ENCODE data around the gene KCTD16. TPM values are rescaled to one million over a fixed set of nuclear protein-coding genes. Genes with fewer than 3 reads are reported as not detected.

Gene KCTD16
- total RNA-seq, 2 donors from 2014 or later: 3.4 to 4.3 TPM

- Histone ChIP-seq H3K9me3 (no peaks in the 10 kb centered on the region), H3K36me3 (replicated peaks in 1 of 2; ENCODE audit: insufficient read depth in 1 of 2, low read depth in 2 of 2) (no peaks in the 10 kb centered on the region), H3K27me3 (no peaks in the 10 kb centered on the region), H3K27ac (no peak overlapping the region), H3K4me1 (no peaks in the 10 kb centered on the region), H3K4me3 (no peak overlapping the region)
- no peak for TF ChIP-seq POLR2A (IDR thresholded peaks at IDR 0.05)
- TF ChIP-seq, protein P1, sequence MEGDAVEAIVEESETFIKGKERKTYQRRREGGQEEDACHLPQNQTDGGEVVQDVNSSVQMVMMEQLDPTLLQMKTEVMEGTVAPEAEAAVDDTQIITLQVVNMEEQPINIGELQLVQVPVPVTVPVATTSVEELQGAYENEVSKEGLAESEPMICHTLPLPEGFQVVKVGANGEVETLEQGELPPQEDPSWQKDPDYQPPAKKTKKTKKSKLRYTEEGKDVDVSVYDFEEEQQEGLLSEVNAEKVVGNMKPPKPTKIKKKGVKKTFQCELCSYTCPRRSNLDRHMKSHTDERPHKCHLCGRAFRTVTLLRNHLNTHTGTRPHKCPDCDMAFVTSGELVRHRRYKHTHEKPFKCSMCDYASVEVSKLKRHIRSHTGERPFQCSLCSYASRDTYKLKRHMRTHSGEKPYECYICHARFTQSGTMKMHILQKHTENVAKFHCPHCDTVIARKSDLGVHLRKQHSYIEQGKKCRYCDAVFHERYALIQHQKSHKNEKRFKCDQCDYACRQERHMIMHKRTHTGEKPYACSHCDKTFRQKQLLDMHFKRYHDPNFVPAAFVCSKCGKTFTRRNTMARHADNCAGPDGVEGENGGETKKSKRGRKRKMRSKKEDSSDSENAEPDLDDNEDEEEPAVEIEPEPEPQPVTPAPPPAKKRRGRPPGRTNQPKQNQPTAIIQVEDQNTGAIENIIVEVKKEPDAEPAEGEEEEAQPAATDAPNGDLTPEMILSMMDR (IDR thresholded peaks at IDR 0.05): no peak
- DNase-seq (no peak), ATAC-seq (no peak)
- intact Hi-C loops (cut with DNase I): no loop called here
Observed at GRCh38 chr5:144192661-144193060, 22.0 kb downstream of the KCTD16 start.

GRCh38 chr5:144194144-144194543 lies 23.5 kb downstream of the KCTD16 start:
- H3K9me3 ChIP-seq: no peaks in the 10 kb centered on the region
- no peaks in the 10 kb centered on the region for H3K36me3 ChIP-seq (replicated peaks in 1 of 2; ENCODE audit: insufficient read depth in 1 of 2, low read depth in 2 of 2)
- H3K27ac ChIP-seq: no peak overlapping the region
- WGBS, 2 donors: 74 to 75% methylated on average over 2 of the region's 2 CpGs
- intact Hi-C loops (cut with DNase I): no loop called here
- TF ChIP-seq, protein P1 (IDR thresholded peaks at IDR 0.05): no peak
- no peak for TF ChIP-seq POLR2A (IDR thresholded peaks at IDR 0.05)
- DNase-seq (no peak), ATAC-seq (no peak)
- H3K4me3 ChIP-seq: no peak overlapping the region
- no peaks in the 10 kb centered on the region for H3K27me3 ChIP-seq
- no peaks in the 10 kb centered on the region for H3K4me1 ChIP-seq

DNA sequence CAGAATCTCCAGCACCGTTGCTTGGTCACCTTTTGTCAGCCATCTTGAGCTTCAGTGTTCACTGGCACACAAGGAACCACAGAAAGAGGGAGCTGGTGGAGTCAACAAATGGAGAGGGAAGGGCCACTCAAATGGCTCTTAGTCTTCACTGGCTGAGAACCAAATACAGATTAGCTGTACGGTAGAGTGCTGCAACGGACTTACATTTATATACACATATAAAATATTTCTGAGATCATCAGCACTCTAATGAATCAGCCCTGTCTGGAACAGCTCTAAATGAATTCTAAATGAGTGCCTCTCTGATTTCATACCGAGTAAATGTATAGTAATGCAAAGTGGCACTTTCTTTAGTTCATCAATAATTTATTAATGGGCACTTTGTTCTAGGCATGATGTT lies 24.8 kb downstream of the KCTD16 start:
- Histone ChIP-seq H3K27me3 (no peaks in the 10 kb centered on the region), H3K9me3 (no peaks in the 10 kb centered on the region), H3K27ac (no peak overlapping the region), H3K36me3 (replicated peaks in 1 of 2; ENCODE audit: insufficient read depth in 1 of 2, low read depth in 2 of 2) (no peaks in the 10 kb centered on the region), H3K4me3 (no peak overlapping the region), H3K4me1 (no peaks in the 10 kb centered on the region)
- ATAC-seq (no peak), DNase-seq (no peak)
- intact Hi-C loops (cut with DNase I): no loop called here
- TF ChIP-seq POLR2A (IDR thresholded peaks at IDR 0.05): no peak
- TF ChIP-seq, protein P1 (IDR thresholded peaks at IDR 0.05): no peak
- 79% methylated on average over 4 of the region's 4 CpGs for WGBS, 2 donors

- no peaks in the 10 kb centered on the region for H3K4me1 ChIP-seq
- H3K27ac ChIP-seq: no peak overlapping the region
- no peaks in the 10 kb centered on the region for H3K27me3 ChIP-seq
- intact Hi-C loops (cut with DNase I): no loop called here
- ATAC-seq: no peak
- DNase-seq: no peak
- 73 to 81% methylated on average over 1 of the region's 1 CpG for WGBS, 2 donors
- TF ChIP-seq POLR2A (IDR thresholded peaks at IDR 0.05): no peak
- TF ChIP-seq, protein P1 (IDR thresholded peaks at IDR 0.05): no peak
- no peaks in the 10 kb centered on the region for H3K36me3 ChIP-seq (replicated peaks in 1 of 2; ENCODE audit: insufficient read depth in 1 of 2, low read depth in 2 of 2)
- H3K9me3 ChIP-seq: no peaks in the 10 kb centered on the region
- H3K4me3 ChIP-seq: no peak overlapping the region
Observed at GRCh38 chr5:144196612-144197011, 25.9 kb downstream of the KCTD16 start.

DNA sequence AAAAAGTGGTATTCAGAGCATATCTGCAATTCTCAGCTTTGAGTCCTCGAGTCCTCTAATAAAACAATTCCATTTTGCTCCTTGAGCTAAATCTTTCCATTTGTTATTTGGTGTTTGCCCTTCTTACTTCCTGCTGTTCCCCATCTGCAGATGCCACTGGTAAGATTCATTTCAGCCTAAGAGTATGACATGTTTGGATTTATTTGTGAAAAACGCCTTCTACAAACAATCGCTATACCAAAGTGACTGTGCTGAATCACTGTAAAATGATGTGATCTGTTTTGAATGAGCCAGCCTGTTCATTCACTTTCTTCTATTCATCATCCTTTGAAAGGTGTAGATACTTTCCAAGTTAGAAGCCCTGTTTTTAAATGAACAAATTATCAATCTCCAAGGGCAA lies 27.7 kb downstream of the KCTD16 start:
- ATAC-seq: no peak

More for the DNA sequence above, 27.7 kb downstream of the KCTD16 start:
- TF ChIP-seq POLR2A (IDR thresholded peaks at IDR 0.05): no peak
- TF ChIP-seq, protein P1 (IDR thresholded peaks at IDR 0.05): no peak
- H3K9me3 ChIP-seq: no peaks in the 10 kb centered on the region
- no peaks in the 10 kb centered on the region for H3K27me3 ChIP-seq
- 50 to 68% methylated on average over 3 of the region's 3 CpGs for WGBS, 2 donors
- H3K4me3 ChIP-seq: no peak overlapping the region
- H3K27ac ChIP-seq: no peak overlapping the region
- H3K4me1 ChIP-seq: no peaks in the 10 kb centered on the region
- H3K36me3 ChIP-seq (replicated peaks in 1 of 2; ENCODE audit: insufficient read depth in 1 of 2, low read depth in 2 of 2): no peaks in the 10 kb centered on the region
- DNase-seq: no peak
- intact Hi-C loops (cut with DNase I): no loop called here

Measured in body of pancreas (tissue), 4 donors.